Progenitor cell of endocrine pancreas (in vitro differentiated cells): ENCODE measurements around the gene EPS15. TPM values are rescaled to one million over a fixed set of nuclear protein-coding genes. Genes with fewer than 3 reads are reported as not detected.

Source experiments
- DNase-seq: peaks from one replicate; pipeline ENCODE4 v3.0.0; 2021; ENCODE audit warnings: low spot score; ENCODE audit not compliant: unreplicated experiment
- H3K27ac Mint-ChIP-seq: 2 replicates; pipeline ENCODE4 v1.8.0; 2021; ENCODE audit warnings: mild to moderate bottlenecking, moderate library complexity, mixed read lengths
- H3K27me3 Mint-ChIP-seq: 2 replicates; pipeline ENCODE4 v1.8.0; 2021; ENCODE audit warnings: mixed read lengths
- H3K36me3 Mint-ChIP-seq: 2 replicates; pipeline ENCODE4 v1.8.0; 2022; ENCODE audit warnings: mixed read lengths; ENCODE audit not compliant: insufficient read depth
- H3K4me1 Mint-ChIP-seq: 2 replicates; pipeline ENCODE4 v1.8.0; 2021; ENCODE audit warnings: low read depth, mixed read lengths
- H3K4me3 Mint-ChIP-seq: 2 replicates; pipeline ENCODE4 v1.8.0; 2021; ENCODE audit warnings: low read depth, mild to moderate bottlenecking, moderate library complexity, mixed read lengths
- H3K9me3 Mint-ChIP-seq: 2 replicates; pipeline ENCODE4 v1.8.0; 2021; ENCODE audit warnings: low read depth, mixed read lengths
- total RNA-seq: library from RNA; stranded (reverse); gene quantifications from 2 replicates; pipeline ENCODE4 v1.2.1, GENCODE V29; 2021
- TF ChIP-seq, protein P1 (sequence below): fragments of 200-600 bp; sonication (generic); IDR thresholded peaks from one replicate; pipeline ENCODE4 v1.5.0; 2021; ENCODE audit warnings: antibody characterized with exemption, mild to moderate bottlenecking; ENCODE audit not compliant: unreplicated experiment

EPS15 gene
- total RNA-seq, 1 donor from 2014 or later: 63.8 TPM

DNA sequence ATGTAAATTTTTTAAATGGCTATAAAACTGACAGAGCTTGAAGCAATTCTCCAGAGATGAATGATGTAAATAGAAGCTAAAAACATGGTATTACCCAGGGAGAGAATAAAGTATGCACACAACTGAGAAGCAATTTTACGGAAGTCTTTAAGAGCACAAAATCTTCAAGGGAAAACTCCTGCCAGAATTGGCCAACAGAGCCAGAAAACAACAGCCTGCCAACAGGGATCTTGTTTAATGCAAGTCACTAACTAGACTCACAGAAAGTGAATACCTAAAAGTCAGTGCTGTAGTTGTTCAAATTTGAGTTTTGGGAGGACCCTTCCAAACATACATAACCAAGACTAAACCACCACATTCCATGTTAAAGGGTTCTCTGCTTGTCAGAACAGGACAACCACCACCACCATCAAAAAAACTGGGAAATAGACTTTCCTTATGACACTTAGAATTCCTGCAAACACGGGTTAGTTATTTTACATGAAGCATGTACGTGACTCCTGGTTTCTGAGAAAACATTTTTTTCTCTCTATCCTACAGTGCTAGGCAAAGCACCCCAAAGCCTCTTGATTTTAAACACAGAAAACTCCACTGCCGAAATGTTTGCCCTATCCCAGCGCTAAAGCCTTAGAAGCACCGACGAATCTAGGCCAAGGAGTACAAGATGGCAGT is 1.6 kb downstream of the EPS15 start:
- Mint-ChIP-seq H3K4me1 (peaks cover 23% of the 10 kb centered on the region), H3K36me3 (no peaks in the 10 kb centered on the region)

GRCh38 chr1:51516649-51517158 is 2.4 kb downstream of the EPS15 start:
- Mint-ChIP-seq H3K9me3 (no peaks in the 10 kb centered on the region), H3K4me3 (peak overlapping the region; percentile 51), H3K36me3 (no peaks in the 10 kb centered on the region), H3K27me3 (no peaks in the 10 kb centered on the region), H3K27ac (no peak overlapping the region), H3K4me1 (peaks cover 23% of the 10 kb centered on the region)
- TF ChIP-seq, protein P1, sequence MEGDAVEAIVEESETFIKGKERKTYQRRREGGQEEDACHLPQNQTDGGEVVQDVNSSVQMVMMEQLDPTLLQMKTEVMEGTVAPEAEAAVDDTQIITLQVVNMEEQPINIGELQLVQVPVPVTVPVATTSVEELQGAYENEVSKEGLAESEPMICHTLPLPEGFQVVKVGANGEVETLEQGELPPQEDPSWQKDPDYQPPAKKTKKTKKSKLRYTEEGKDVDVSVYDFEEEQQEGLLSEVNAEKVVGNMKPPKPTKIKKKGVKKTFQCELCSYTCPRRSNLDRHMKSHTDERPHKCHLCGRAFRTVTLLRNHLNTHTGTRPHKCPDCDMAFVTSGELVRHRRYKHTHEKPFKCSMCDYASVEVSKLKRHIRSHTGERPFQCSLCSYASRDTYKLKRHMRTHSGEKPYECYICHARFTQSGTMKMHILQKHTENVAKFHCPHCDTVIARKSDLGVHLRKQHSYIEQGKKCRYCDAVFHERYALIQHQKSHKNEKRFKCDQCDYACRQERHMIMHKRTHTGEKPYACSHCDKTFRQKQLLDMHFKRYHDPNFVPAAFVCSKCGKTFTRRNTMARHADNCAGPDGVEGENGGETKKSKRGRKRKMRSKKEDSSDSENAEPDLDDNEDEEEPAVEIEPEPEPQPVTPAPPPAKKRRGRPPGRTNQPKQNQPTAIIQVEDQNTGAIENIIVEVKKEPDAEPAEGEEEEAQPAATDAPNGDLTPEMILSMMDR: no peak
- no peak for DNase-seq

More for the DNA sequence above, 1.6 kb downstream of the EPS15 start:
- H3K4me3 Mint-ChIP-seq: peak overlapping the region; percentile 94
- H3K9me3 Mint-ChIP-seq: no peaks in the 10 kb centered on the region
- TF ChIP-seq, protein P1: no peak
- peak overlapping the region; percentile 93 for H3K27ac Mint-ChIP-seq
- no peak for DNase-seq
- H3K27me3 Mint-ChIP-seq: no peaks in the 10 kb centered on the region

DNA sequence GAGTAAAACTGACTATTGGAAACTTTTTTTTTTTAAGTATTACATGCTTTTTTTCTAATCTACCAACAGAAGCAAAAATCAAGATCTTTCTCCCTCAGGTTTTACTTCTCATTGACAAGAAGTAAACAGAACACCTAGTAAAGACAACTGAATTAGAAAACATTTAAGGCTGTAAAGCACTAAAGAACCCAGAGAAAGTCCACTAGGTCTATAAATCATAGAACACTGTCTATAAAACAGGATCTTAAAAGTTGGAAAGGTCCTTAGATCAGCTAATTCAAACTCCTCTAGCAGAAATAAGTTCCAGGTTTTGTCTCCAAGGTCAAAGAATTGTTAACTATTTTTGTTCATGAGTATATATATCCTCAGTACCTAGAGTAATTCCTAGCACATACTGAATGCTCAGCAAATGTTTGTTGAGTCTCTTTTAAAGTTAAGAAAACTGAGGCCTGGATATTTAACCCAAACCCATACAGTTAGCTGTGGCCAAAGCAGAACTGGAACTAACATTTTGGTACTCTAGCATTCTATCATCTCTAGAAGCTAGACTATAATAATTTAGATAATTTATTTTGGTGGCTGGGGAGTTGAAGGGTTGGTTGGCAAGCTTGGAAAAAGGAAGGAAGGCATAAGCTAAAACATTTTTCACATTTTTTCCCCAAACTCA is 3.0 kb downstream of the EPS15 start:
- DNase-seq: no peak
- Mint-ChIP-seq H3K36me3 (no peaks in the 10 kb centered on the region), H3K4me3 (no peak overlapping the region), H3K27ac (no peak overlapping the region), H3K27me3 (no peaks in the 10 kb centered on the region), H3K9me3 (no peaks in the 10 kb centered on the region), H3K4me1 (peaks cover 23% of the 10 kb centered on the region)
- TF ChIP-seq, protein P1: no peak

DNA sequence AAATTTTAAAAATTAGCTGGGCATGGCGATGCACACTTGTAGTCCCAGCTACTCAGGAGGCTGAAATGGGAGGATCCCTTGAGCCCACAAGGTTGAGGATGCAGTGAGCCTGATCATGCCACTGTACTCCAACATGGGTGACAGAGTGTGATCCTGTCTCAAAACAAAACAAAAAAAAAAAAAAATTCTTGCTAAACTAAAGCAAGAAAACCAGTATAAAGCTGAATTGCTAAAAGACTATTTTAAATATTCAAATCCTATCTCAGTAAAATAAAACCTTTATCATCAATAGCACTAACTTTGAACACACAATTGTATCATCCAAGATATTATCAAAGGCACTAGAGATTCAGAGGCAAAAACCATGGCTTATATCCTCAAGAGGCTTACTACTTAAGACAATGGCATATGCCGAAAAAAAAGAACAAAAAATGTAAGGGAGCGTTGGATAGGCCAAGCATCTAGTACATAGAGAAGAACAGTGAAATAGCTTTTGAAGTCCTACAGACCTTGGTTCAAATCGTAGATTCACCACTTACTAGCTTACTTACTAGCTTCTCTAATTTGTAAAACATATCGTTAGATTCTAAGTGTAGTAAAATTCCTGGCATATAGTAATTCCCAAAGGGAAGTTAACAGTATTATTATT is 3.6 kb downstream of the EPS15 start:
- no peak overlapping the region for H3K27ac Mint-ChIP-seq
- no peaks in the 10 kb centered on the region for H3K27me3 Mint-ChIP-seq
- TF ChIP-seq, protein P1: no peak
- H3K4me3 Mint-ChIP-seq: no peak overlapping the region
- no peaks in the 10 kb centered on the region for H3K9me3 Mint-ChIP-seq
- DNase-seq: no peak
- H3K4me1 Mint-ChIP-seq: peaks cover 23% of the 10 kb centered on the region
- no peaks in the 10 kb centered on the region for H3K36me3 Mint-ChIP-seq

GRCh38 chr1:51514733-51515132 is 4.3 kb downstream of the EPS15 start:
- Mint-ChIP-seq H3K9me3 (no peaks in the 10 kb centered on the region), H3K4me3 (no peak overlapping the region), H3K27ac (no peak overlapping the region), H3K27me3 (no peaks in the 10 kb centered on the region), H3K4me1 (peaks cover 28% of the 10 kb centered on the region), H3K36me3 (no peaks in the 10 kb centered on the region)
- TF ChIP-seq, protein P1: no peak
- no peak for DNase-seq
